GM12878 (cell line): ENCODE results near the gene TXLNB. TPM values are rescaled to one million over a fixed set of nuclear protein-coding genes. Genes with fewer than 3 reads are reported as not detected.

ENCODE experiments used
- ATAC-seq: fragments of 200-7000 bp; cut with Tn5 transposase; 3 replicates; pipeline ENCODE4 v1.9.1; 2020; ENCODE audit warnings: mild to moderate bottlenecking, moderate library complexity
- BruUV-seq: library from RNA; stranded (reverse); fragments of 400-500 nt; replicated peaks from 2 replicates; lab custom pipeline; 2021; lab: Mats Ljungman, UMichigan
- CTCF ChIA-PET: fragments of 300-600 bp; sonication (Branson Sonifier 250); formaldehyde crosslinking; extraction: SDS; loops from one replicate; lab custom pipeline; 2021; ENCODE audit warnings: inconsistent platforms; lab: Yijun Ruan, JAX
- POLR2A ChIA-PET: fragments of 350-600 bp; formaldehyde crosslinking; extraction: SDS; loops from one replicate; lab custom pipeline; 2021; ENCODE audit warnings: inconsistent platforms; lab: Charles Lee
- RAD21 ChIA-PET: fragments of 300-600 bp; sonication (Branson Sonifier 250); formaldehyde crosslinking; loops from one replicate; lab custom pipeline; 2023; ENCODE audit warnings: antibody characterized with exemption; ENCODE audit not compliant: unreplicated experiment; lab: Charles Lee
- SMC1A ChIA-PET: fragments of 300-600 bp; sonication (Branson Sonifier 250); formaldehyde crosslinking; loops from one replicate; lab custom pipeline; 2023; ENCODE audit not compliant: unreplicated experiment, uncharacterized antibody; lab: Charles Lee
- DNase-seq: peaks from one replicate; pipeline ENCODE4 v3.0.0-alpha.2; 2011; ENCODE audit warnings: low read depth, low spot score
- FAIRE-seq: peaks from 3 replicates; lab custom pipeline; 2011; peaks lifted over from hg19 to GRCh38; lab: Jason Lieb, UNC
- H2AFZ ChIP-seq: 2 replicates; pipeline ENCODE4 v1.6.0; 2011; ENCODE audit warnings: low read depth, low read length, control low read depth; ENCODE audit not compliant: control insufficient read depth
- H3K27ac ChIP-seq: 2 replicates; pipeline ENCODE4 v1.5.1; 2011; ENCODE audit warnings: control low read depth; ENCODE audit not compliant: control insufficient read depth, insufficient read depth
- H3K27me3 ChIP-seq, 2 experiments: replicated peaks in 1 of 2; 2 replicates each; pipeline versions ENCODE4 v1.6.0 to v1.6.1; 2011; ENCODE audit warnings: low read length in 1 of 2; ENCODE audit not compliant: control insufficient read depth in 2 of 2, insufficient read depth in 2 of 2
- H3K36me3 ChIP-seq, 2 experiments: 2 replicates each; pipeline ENCODE4 v1.5.1; 2011; ENCODE audit warnings: low read length in 1 of 2; ENCODE audit not compliant: control insufficient read depth in 2 of 2, insufficient read depth in 2 of 2
- H3K4me1 ChIP-seq: 2 replicates; pipeline ENCODE4 v1.6.1; 2011; ENCODE audit warnings: mild to moderate bottlenecking, low read length, moderate library complexity, mixed read lengths; ENCODE audit not compliant: control insufficient read depth, insufficient read depth
- H3K4me2 ChIP-seq: 2 replicates; pipeline ENCODE4 v1.6.0; 2011; ENCODE audit warnings: control low read depth; ENCODE audit not compliant: control insufficient read depth, insufficient read depth
- H3K4me3 ChIP-seq: fragments of 200-600 bp; sonication (generic); 2 replicates; pipeline ENCODE4 v1.5.1; 2016
- H3K79me2 ChIP-seq: 2 replicates; pipeline ENCODE4 v1.6.0; 2011; ENCODE audit warnings: low read length; ENCODE audit not compliant: control insufficient read depth, insufficient read depth
- H3K9ac ChIP-seq: 2 replicates; pipeline ENCODE4 v1.8.0; 2011; ENCODE audit warnings: low read length, control low read depth, mixed read lengths; ENCODE audit not compliant: control insufficient read depth, insufficient read depth
- H3K9me3 ChIP-seq: replicated peaks from 3 replicates; pipeline ENCODE4 v1.5.1; 2011; ENCODE audit warnings: mild to moderate bottlenecking, low read length; ENCODE audit not compliant: control insufficient read depth, insufficient read depth
- H4K20me1 ChIP-seq: 2 replicates; pipeline ENCODE4 v1.6.0; 2011; ENCODE audit not compliant: control insufficient read depth, insufficient read depth
- CREB1 ChIP-seq: IDR thresholded peaks from 2 replicates; pipeline ENCODE4 v1.6.1; 2012; ENCODE audit warnings: low read depth, mild to moderate bottlenecking, inconsistent platforms
- ESRRA ChIP-seq: IDR thresholded peaks from 2 replicates; pipeline ENCODE4 v1.6.1; 2012; ENCODE audit warnings: mild to moderate bottlenecking, low read length, improper control_type of control experiment
- IKZF2 ChIP-seq, 2 experiments: fragments of 450-650 bp; IDR thresholded peaks; 2 replicates each; pipeline ENCODE4 v1.6.1; 2017; ENCODE audit warnings: mild to moderate bottlenecking in 2 of 2, moderate library complexity in 2 of 2
- IRF4 ChIP-seq: IDR thresholded peaks from 2 replicates; pipeline ENCODE4 v1.6.1; 2011; ENCODE audit warnings: low read depth, low read length
- NFIC ChIP-seq: IDR thresholded peaks from 2 replicates; pipeline ENCODE4 v1.6.1; 2012; ENCODE audit warnings: low read depth, mild to moderate bottlenecking, inconsistent platforms, low read length, moderate library complexity
- POLR2AphosphoS2 ChIP-seq: IDR thresholded peaks from 2 replicates; pipeline ENCODE4 v1.6.1; 2011; ENCODE audit warnings: low read depth, mild to moderate bottlenecking, low read length, improper control_type of control experiment, moderate library complexity
- SIN3A ChIP-seq: IDR thresholded peaks from 2 replicates; pipeline ENCODE4 v1.6.1; 2012; ENCODE audit warnings: low read depth, low read length, improper control_type of control experiment
- SRF ChIP-seq, 2 experiments: IDR thresholded peaks; 2 replicates each; pipeline ENCODE4 v1.6.1; 2011; ENCODE audit warnings: low read depth in 2 of 2, low read length in 2 of 2, mild to moderate bottlenecking in 1 of 2, moderate library complexity in 1 of 2
- ZNF384 ChIP-seq: IDR thresholded peaks from 2 replicates; pipeline ENCODE4 v1.6.1; 2012; ENCODE audit warnings: low read depth, mild to moderate bottlenecking, low read length, improper control_type of control experiment, borderline replicate concordance
- WGBS: methylation state at CpG from one replicate; pipeline ENCODE4 v1.1.6; 2016; ENCODE audit warnings: low lambda C conversion rate; ENCODE audit not compliant: insufficient replicate concordance, insufficient coverage; ENCODE audit errors: missing lambda C conversion rate; 5-methylcytosine and 5-hydroxymethylcytosine counted together
- in situ Hi-C: fragments of 300-500 bp; cut with MboI; formaldehyde crosslinking; loops from 9 replicates; pipeline ENCODE4 v1.14.3; 2018; ENCODE audit warnings: mixed read lengths
- intact Hi-C: fragments of 100-400 bp; cut with micrococcal nuclease; formaldehyde crosslinking; loops from one replicate; pipeline ENCODE4 v1.14.2; 2022; ENCODE audit not compliant: unreplicated experiment
- polyA plus RNA-seq, 11 experiments: library from polyadenylated mRNA; depleted of rRNA in 4 of 11; unstranded in 6 of 11; stranded (reverse) in 5 of 11; fragments of >200 nt; fragmentation: Nextera tagmentation in 4 of 11; fragmentation: Illumina TruSeq in 1 of 11; extraction: Ambion mirVana in 4 of 11; extraction: Trizol in 1 of 11; gene quantifications; 1 replicate in 1 of 11; 2 replicates in 10 of 11; pipeline versions ENCODE4 v1.2.1 to v1.2.3, GENCODE V29; 2011 to 2016; ENCODE audit warnings: inconsistent platforms in 2 of 11, missing spikeins in 2 of 11, low read depth in 1 of 11
- total RNA-seq, 4 experiments: library from RNA; depleted of rRNA in 3 of 4; stranded (reverse); fragments of >200 nt in 3 of 4; fragmentation: Illumina TruSeq in 1 of 4; extraction: Trizol in 1 of 4; gene quantifications; 2 replicates each; pipeline versions ENCODE4 v1.2.1 to v1.2.3, GENCODE V29; 2013 to 2021
- TF ChIP-seq, protein P1 (sequence below): IDR thresholded peaks from 2 replicates; pipeline ENCODE4 v1.6.1; 2012; ENCODE audit warnings: mild to moderate bottlenecking, low read depth, low read length
- TF ChIP-seq, protein P2 (sequence below): IDR thresholded peaks from 2 replicates; pipeline ENCODE4 v1.6.1; 2012; ENCODE audit warnings: low read depth, low read length, improper control_type of control experiment

Gene TXLNB
- total and polyA plus RNA-seq, 10 of the 15 experiments (the other 5 are each of a cell fraction or from before 2014, with no cell fraction given) = 0.07 to 1.3 (median 0.22) TPM; not detected in 1

DNA sequence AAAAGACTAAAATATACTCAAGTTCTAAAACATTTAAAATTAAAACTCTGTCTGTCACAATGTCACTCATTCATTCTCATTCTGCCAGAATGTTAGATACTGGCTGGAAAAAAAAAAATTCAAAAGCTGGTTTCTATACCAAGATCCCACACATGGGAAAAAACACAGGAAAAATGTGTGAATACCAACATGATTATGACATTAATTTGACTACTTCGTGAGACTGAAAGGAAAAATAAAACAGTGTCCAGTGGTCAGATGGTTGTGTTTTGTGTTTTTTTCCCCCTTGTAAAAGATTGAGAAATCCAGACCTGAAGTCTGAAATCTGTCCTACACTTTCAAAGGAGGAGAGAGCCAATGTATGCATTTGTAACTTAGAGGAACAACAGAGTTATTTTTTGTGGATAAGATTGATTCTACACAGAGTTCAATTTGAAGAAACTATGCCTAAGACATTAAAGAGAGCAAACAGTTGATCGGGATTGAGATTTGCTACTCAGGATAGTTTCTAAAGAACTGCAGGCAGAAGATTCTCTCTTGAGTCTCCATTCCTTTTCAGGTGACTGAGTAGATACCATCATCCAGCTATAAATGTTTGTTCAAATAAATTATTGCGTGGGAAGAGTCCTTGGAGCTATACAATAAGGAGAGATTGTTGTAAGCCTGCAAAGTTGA is 39.2 kb upstream of the TXLNB start:
- H3K4me1 ChIP-seq = peaks cover 11% of the 10 kb centered on the region

DNA sequence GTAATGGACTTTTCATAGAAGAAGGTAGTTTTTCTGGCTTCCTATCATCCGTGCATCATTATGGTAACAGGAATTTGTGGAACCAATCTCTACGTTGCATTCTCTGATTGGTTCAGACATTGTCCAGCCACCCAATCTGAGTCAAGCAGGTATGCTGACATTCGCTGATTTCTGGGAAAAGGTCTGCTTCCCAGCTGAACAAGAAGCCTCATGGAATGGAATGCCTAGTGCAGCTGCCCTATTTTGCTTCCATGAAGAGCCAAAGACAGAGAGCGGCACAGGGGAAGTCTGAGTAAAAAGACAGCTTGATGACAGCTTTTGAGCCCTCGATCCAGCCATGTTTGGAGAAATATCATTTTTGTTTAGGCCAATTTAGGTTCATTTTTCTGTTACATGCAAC is 38.5 kb upstream of the TXLNB start:
- in situ Hi-C loops = no loop called here
- ChIA-PET RAD21 (interaction anchor here (0.9 to 1.7 kb wide), 4 partner anchors 8 to 111 kb away, joined by 3 to 8 read pairs (median 3); no protein-coding TSS in a partner anchor), SMC1A (interaction anchor here (0.8 to 9.9 kb wide), 9 partner anchors 9 to 111 kb away, joined by 3 to 60 read pairs (median 4); no protein-coding TSS in a partner anchor), POLR2A (no interaction called here), CTCF (interaction anchor here (1.0 to 2.2 kb wide), 5 partner anchors 9 to 109 kb away, joined by 3 to 6 read pairs (median 6); no protein-coding TSS in a partner anchor)
- no TSS peak for BruUV-seq
- intact Hi-C loops = no loop called here
- Histone ChIP-seq H2AFZ (no peak overlapping the region), H3K4me2 (no peak overlapping the region), H3K27ac (no peak overlapping the region), H3K36me3 (no peaks in the 10 kb centered on the region), H3K9me3 (no peaks in the 10 kb centered on the region; the same call in 2 of the 3 replicates), H3K9ac (no peak overlapping the region), H4K20me1 (no peaks in the 10 kb centered on the region), H3K4me3 (no peak overlapping the region), H3K27me3 (no peaks in the 10 kb centered on the region), H3K79me2 (no peaks in the 10 kb centered on the region), H3K4me1 (peaks cover 17% of the 10 kb centered on the region)
- FAIRE-seq = no peak
- no peak for DNase-seq
- no peak for ATAC-seq
- 37% methylated on average over 5 of the region's 5 CpGs for WGBS
- TF ChIP-seq, protein P1, sequence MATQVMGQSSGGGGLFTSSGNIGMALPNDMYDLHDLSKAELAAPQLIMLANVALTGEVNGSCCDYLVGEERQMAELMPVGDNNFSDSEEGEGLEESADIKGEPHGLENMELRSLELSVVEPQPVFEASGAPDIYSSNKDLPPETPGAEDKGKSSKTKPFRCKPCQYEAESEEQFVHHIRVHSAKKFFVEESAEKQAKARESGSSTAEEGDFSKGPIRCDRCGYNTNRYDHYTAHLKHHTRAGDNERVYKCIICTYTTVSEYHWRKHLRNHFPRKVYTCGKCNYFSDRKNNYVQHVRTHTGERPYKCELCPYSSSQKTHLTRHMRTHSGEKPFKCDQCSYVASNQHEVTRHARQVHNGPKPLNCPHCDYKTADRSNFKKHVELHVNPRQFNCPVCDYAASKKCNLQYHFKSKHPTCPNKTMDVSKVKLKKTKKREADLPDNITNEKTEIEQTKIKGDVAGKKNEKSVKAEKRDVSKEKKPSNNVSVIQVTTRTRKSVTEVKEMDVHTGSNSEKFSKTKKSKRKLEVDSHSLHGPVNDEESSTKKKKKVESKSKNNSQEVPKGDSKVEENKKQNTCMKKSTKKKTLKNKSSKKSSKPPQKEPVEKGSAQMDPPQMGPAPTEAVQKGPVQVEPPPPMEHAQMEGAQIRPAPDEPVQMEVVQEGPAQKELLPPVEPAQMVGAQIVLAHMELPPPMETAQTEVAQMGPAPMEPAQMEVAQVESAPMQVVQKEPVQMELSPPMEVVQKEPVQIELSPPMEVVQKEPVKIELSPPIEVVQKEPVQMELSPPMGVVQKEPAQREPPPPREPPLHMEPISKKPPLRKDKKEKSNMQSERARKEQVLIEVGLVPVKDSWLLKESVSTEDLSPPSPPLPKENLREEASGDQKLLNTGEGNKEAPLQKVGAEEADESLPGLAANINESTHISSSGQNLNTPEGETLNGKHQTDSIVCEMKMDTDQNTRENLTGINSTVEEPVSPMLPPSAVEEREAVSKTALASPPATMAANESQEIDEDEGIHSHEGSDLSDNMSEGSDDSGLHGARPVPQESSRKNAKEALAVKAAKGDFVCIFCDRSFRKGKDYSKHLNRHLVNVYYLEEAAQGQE = no peak
- TF ChIP-seq IKZF2 (IDR thresholded peaks at IDR 0.05) (no peak), IRF4 (no peak), ZNF384 (no peak), ESRRA (no peak), POLR2AphosphoS2 (no peak), SRF (IDR thresholded peaks at IDR 0.05; ENCODE audit: low read depth in 2 of 2, low read length in 2 of 2) (no peak), SIN3A (no peak)

More for the DNA sequence above, 39.2 kb upstream of the TXLNB start:
- in situ Hi-C loops (no loop called here), intact Hi-C loops (no loop called here)
- Histone ChIP-seq H3K4me2 (no peak overlapping the region), H4K20me1 (no peaks in the 10 kb centered on the region), H3K27ac (no peak overlapping the region), H3K27me3 (no peaks in the 10 kb centered on the region), H3K79me2 (no peaks in the 10 kb centered on the region), H3K4me3 (no peak overlapping the region), H3K36me3 (no peaks in the 10 kb centered on the region), H3K9ac (no peak overlapping the region), H2AFZ (no peak overlapping the region), H3K9me3 (no peaks in the 10 kb centered on the region; the same call in 2 of the 3 replicates)
- RAD21 ChIA-PET = interaction anchor here (1.1 to 1.7 kb wide), 3 partner anchors 34 to 112 kb away, joined by 4 to 8 read pairs (median 4); partner anchors contain the start of gene TXLNB
- ATAC-seq = no peak
- POLR2A ChIA-PET = interaction anchor here (0.6 to 1.2 kb wide), 3 partner anchors 12 to 227 kb away, joined by 3 to 4 read pairs (median 3); no protein-coding TSS in a partner anchor
- CTCF ChIA-PET = interaction anchor here (1.0 to 2.2 kb wide), 6 partner anchors 9 to 111 kb away, joined by 3 to 6 read pairs (median 5); no protein-coding TSS in a partner anchor
- 65% methylated on average over 3 of the region's 3 CpGs for WGBS
- no TSS peak for BruUV-seq
- SMC1A ChIA-PET = interaction anchor here (0.8 to 9.9 kb wide), 9 partner anchors 8 to 609 kb away, joined by 3 to 60 read pairs (median 3); no protein-coding TSS in a partner anchor
- FAIRE-seq = no peak
- TF ChIP-seq, protein P2, sequence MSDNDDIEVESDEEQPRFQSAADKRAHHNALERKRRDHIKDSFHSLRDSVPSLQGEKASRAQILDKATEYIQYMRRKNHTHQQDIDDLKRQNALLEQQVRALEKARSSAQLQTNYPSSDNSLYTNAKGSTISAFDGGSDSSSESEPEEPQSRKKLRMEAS = no peak
- TF ChIP-seq CREB1 (no peak), NFIC (no peak)
- DNase-seq = no peak
